Kidney tubule cell (primary cell): ENCODE results near the gene AFF2.
"Not testable (repeated sequence)": the region's sequence is repeated elsewhere in the genome, so short reads cannot be mapped to it uniquely, and the experiment has no call there.

Source experiments
- DNase-seq: peaks from one replicate; pipeline ENCODE4 v3.0.0-alpha.2; 2018; ENCODE audit warnings: low spot score

AFF2 gene

GRCh38 chrX:148865277-148866210, 365.1 kb downstream of the AFF2 start:
- no peak for DNase-seq

- DNase-seq = no peak
These were observed 367.2 kb downstream of the AFF2 start for GRCh38 chrX:148867596-148867995.

- peak; percentile 61 for DNase-seq
These were observed 371.2 kb downstream of the AFF2 start for GRCh38 chrX:148871422-148872160.

GRCh38 chrX:148872161-148872535, 371.7 kb downstream of the AFF2 start:
- no peak for DNase-seq

- DNase-seq = no peak
These were observed 372.5 kb downstream of the AFF2 start for GRCh38 chrX:148872881-148873280.

GRCh38 chrX:148874636-148875246, 374.3 kb downstream of the AFF2 start:
- no peak for DNase-seq

GRCh38 chrX:148878371-148878770, 378.0 kb downstream of the AFF2 start:
- DNase-seq = peak; percentile 20

GRCh38 chrX:148885203-148885602, 384.8 kb downstream of the AFF2 start:
- DNase-seq = no peak

- DNase-seq = no peak
These were observed 393.0 kb downstream of the AFF2 start for GRCh38 chrX:148893395-148893794.

- no peak for DNase-seq
These were observed 402.2 kb downstream of the AFF2 start for GRCh38 chrX:148902581-148902980.

GRCh38 chrX:148903176-148903575, 402.8 kb downstream of the AFF2 start:
- no peak for DNase-seq

- DNase-seq = no peak
These were observed 404.1 kb downstream of the AFF2 start for GRCh38 chrX:148904421-148905111.

GRCh38 chrX:148905400-148905799, 405.0 kb downstream of the AFF2 start:
- no peak for DNase-seq

- not testable (repeated sequence) for DNase-seq
These were observed 406.2 kb downstream of the AFF2 start for GRCh38 chrX:148906628-148907027.

GRCh38 chrX:148909758-148910157, 409.3 kb downstream of the AFF2 start:
- no peak for DNase-seq

- DNase-seq = no peak
These were observed 413.6 kb downstream of the AFF2 start for GRCh38 chrX:148913971-148914370.

- no peak for DNase-seq
These were observed 414.4 kb downstream of the AFF2 start for GRCh38 chrX:148914783-148915182.

- no peak for DNase-seq
These were observed 415.1 kb downstream of the AFF2 start for GRCh38 chrX:148915474-148915873.

GRCh38 chrX:148917441-148917840, 417.0 kb downstream of the AFF2 start:
- DNase-seq = no peak

GRCh38 chrX:148923631-148924030, 423.2 kb downstream of the AFF2 start:
- no peak for DNase-seq

- DNase-seq = no peak
These were observed 426.0 kb downstream of the AFF2 start for GRCh38 chrX:148926371-148926770.

GRCh38 chrX:148928811-148929210, 428.4 kb downstream of the AFF2 start:
- peak; percentile 47 for DNase-seq
